Gastroesophageal sphincter (tissue), 4 donors: Measurements from ENCODE around the gene SLC13A4. TPM values are rescaled to one million over a fixed set of nuclear protein-coding genes. Genes with fewer than 3 reads are reported as not detected.
A peak's percentile ranks its signal among the peaks of the same experiment; 100 is the strongest.

Experiments used
- ATAC-seq: fragments of 150-250 bp; one replicate; pipeline ENCODE4 v1.9.1; 2016; ENCODE audit warnings: mild to moderate bottlenecking, moderate library complexity
- H3K27ac ChIP-seq, 4 donors: fragments of 200-600 bp; sonication (generic) in 3 of 4; 1 replicate in 3 of 4; 2 replicates in 1 of 4; pipeline ENCODE4 v1.5.1; 2016 to 2019
- H3K27me3 ChIP-seq: fragments of 200-600 bp; sonication (generic); one replicate; pipeline ENCODE4 v1.5.1; 2019
- H3K36me3 ChIP-seq, 2 donors: fragments of 200-600 bp; sonication (generic); one replicate each; pipeline ENCODE4 v1.5.1; 2019; ENCODE audit warnings: control low read depth in 1 of 2
- H3K4me1 ChIP-seq, 3 donors: fragments of 200-600 bp; sonication (generic); 1 replicate in 2 of 3; 2 replicates in 1 of 3; pipeline ENCODE4 v1.5.1; 2016 to 2019; ENCODE audit warnings: control low read depth in 2 of 3
- H3K4me3 ChIP-seq, 2 donors: fragments of 200-600 bp; sonication (generic); one replicate each; pipeline ENCODE4 v1.5.1; 2019; ENCODE audit warnings: mild to moderate bottlenecking in 1 of 2, moderate library complexity in 1 of 2
- H3K9me3 ChIP-seq, 3 donors: fragments of 200-600 bp; sonication (generic); one replicate each; pipeline ENCODE4 v1.5.1; 2017 to 2019; ENCODE audit warnings: control low read depth in 2 of 3
- EP300 ChIP-seq: sonication (generic); formaldehyde crosslinking; IDR thresholded peaks from one replicate; pipeline ENCODE4 v1.6.1; 2017; ENCODE audit warnings: antibody characterized with exemption, mild to moderate bottlenecking
- POLR2A ChIP-seq, 2 donors: fragments of 450-650 bp; IDR thresholded peaks; one replicate each; pipeline ENCODE4 v1.6.1; 2017; ENCODE audit warnings: antibody characterized with exemption in 2 of 2, mild to moderate bottlenecking in 2 of 2, moderate library complexity in 1 of 2
- POLR2AphosphoS5 ChIP-seq: sonication (generic); formaldehyde crosslinking; IDR thresholded peaks from one replicate; pipeline ENCODE4 v1.6.1; 2017; ENCODE audit warnings: antibody characterized with exemption
- WGBS, 2 donors: methylation state at CpG; one replicate each; pipeline ENCODE4 v1.1.5; 2018; ENCODE audit warnings: low coverage in 1 of 2; 5-methylcytosine and 5-hydroxymethylcytosine counted together
- total RNA-seq, 4 donors: library from RNA; depleted of rRNA; stranded (reverse); fragments of >200 nt; gene quantifications; one replicate each; pipeline ENCODE4 v1.1.0, GENCODE V29; 2016
- TF ChIP-seq, protein P1 (sequence below), 4 experiments: fragments of 200-600 bp in 2 of 4; fragments of 450-650 bp in 2 of 4; sonication (generic) in 1 of 4; IDR thresholded peaks; one replicate each; pipeline ENCODE4 v1.5.1; 2017 to 2019; ENCODE audit warnings: antibody characterized with exemption in 4 of 4, mild to moderate bottlenecking in 2 of 4, moderate library complexity in 2 of 4

The SLC13A4 gene
- total RNA-seq, 4 donors from 2014 or later, result 0.27 to 1.7 TPM; not detected in 2

DNA sequence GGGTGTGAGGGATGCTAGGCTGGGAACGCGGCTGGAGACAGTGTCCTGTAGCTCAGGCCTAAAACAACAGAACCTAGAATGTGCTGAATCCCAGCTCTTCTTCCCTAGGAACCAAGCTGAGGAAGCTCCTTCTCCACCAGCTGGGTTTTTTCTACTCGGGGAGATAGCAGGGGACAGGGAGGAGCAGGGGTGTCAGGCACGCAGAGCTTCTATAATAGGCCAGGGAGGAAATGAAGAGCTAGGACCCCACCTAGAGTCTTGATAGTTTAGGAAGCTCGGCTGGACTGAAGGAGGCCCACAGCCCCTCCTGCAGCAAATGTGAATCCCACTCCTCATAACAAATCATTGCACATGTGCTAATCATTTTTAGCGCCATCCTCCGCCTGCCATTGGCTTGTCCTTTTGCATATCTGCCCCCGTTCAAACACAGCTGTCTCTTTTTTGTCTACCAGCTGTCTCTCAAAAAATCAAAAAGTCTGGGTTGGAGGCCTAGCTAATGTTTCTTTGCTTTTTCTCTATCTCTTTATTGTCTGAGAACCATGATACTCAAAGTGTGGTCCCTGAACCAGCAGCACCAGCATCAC, 44.7 kb upstream of the SLC13A4 start:
- Histone ChIP-seq H3K27ac (peak overlapping the region in 2 of 4 donors; percentile 7 to 10), H3K4me1 (peaks cover 0 to 8% (median 0%) of the 10 kb centered on the region in 3 donors), H3K4me3 (no peak overlapping the region), H3K27me3 (no peaks in the 10 kb centered on the region), H3K9me3 (no peaks in the 10 kb centered on the region), H3K36me3 (no peaks in the 10 kb centered on the region)
- no peak for ATAC-seq
- TF ChIP-seq, protein P1, sequence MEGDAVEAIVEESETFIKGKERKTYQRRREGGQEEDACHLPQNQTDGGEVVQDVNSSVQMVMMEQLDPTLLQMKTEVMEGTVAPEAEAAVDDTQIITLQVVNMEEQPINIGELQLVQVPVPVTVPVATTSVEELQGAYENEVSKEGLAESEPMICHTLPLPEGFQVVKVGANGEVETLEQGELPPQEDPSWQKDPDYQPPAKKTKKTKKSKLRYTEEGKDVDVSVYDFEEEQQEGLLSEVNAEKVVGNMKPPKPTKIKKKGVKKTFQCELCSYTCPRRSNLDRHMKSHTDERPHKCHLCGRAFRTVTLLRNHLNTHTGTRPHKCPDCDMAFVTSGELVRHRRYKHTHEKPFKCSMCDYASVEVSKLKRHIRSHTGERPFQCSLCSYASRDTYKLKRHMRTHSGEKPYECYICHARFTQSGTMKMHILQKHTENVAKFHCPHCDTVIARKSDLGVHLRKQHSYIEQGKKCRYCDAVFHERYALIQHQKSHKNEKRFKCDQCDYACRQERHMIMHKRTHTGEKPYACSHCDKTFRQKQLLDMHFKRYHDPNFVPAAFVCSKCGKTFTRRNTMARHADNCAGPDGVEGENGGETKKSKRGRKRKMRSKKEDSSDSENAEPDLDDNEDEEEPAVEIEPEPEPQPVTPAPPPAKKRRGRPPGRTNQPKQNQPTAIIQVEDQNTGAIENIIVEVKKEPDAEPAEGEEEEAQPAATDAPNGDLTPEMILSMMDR (IDR thresholded peaks at IDR 0.05), result no peak
- TF ChIP-seq POLR2A (IDR thresholded peaks at IDR 0.05) (no peak), EP300 (no peak), POLR2AphosphoS5 (no peak)
- 57 to 78% methylated on average over 5 to 7 of the region's 8 CpGs for WGBS, 2 donors

DNA sequence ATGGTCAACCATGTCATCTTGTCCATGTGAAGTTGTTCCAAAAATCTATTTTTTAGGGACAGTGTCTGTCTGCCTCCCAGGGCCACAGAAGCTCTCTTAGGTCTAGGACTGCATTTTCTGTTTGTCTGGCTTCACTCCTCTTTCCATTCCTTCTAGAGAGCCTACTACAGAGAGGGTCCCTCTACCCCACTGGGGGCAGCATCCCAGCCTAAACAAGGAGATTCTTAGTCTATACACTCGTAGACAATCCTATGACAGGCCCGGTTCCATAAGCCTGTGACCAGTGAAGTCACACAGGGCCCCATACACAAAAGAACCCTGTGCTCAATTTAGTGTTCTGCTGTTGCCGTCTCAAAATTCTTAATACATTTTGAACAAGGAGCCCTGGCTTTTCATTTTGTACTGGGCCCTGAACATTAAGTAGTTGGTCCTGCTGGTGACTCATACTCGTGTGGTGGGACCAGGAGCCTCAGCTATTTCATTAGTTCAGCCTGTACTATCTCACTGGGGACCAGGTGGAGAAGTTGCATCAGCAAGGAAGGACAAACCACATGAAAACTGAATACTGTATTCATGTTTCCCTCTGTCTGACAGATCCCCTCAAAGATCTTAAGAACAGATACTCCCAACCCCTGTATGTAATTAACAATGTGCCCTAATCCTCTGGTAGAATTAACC, 44.1 kb upstream of the SLC13A4 start:
- ATAC-seq, result peak; percentile 71

DNA sequence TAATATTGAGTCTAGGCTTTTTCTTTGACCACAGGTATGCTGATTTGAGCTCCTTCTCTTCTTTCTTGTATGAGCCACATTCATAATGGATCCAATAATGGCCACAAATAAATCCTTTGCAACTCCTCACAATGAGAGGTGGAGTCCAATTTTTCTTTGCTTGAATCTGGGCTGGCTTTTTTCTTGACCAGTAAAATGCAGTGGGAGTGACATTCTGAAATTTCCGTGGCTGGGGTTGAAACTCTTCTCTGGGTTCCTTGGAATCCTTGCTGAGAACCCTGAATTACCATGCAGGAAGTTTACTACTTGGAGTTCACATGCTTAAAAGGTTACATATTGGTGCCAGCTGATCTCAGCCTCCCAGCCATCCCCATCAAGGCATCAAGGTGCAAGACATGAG, 43.1 kb upstream of the SLC13A4 start:
- Histone ChIP-seq H3K9me3 (no peaks in the 10 kb centered on the region), H3K27me3 (peaks cover 7% of the 10 kb centered on the region), H3K27ac (no peak overlapping the region), H3K4me3 (no peak overlapping the region), H3K36me3 (no peaks in the 10 kb centered on the region), H3K4me1 (peaks cover 0 to 8% (median 0%) of the 10 kb centered on the region in 3 donors)
- WGBS, 2 donors, result 100% methylated on average over 1 of the region's 1 CpG; no CpG with 5 or more reads in 1 of the 2 donors
- no peak for ATAC-seq
- no peak for TF ChIP-seq POLR2AphosphoS5
- no peak for TF ChIP-seq POLR2A (IDR thresholded peaks at IDR 0.05)
- TF ChIP-seq, protein P1 (IDR thresholded peaks at IDR 0.05), result no peak
- no peak for TF ChIP-seq EP300

More for the DNA sequence above, 44.1 kb upstream of the SLC13A4 start:
- H3K27me3 ChIP-seq, result peaks cover 3% of the 10 kb centered on the region
- no peaks in the 10 kb centered on the region for H3K9me3 ChIP-seq
- peak overlapping the region in 2 of 4 donors; percentile 10 to 21 for H3K27ac ChIP-seq
- H3K4me3 ChIP-seq, result no peak overlapping the region
- WGBS, 2 donors, result 69 to 100% methylated on average over 2 of the region's 4 CpGs
- TF ChIP-seq POLR2AphosphoS5 (no peak), POLR2A (IDR thresholded peaks at IDR 0.05) (no peak), EP300 (no peak)
- TF ChIP-seq, protein P1 (IDR thresholded peaks at IDR 0.05), result no peak
- H3K36me3 ChIP-seq, result no peaks in the 10 kb centered on the region
- H3K4me1 ChIP-seq, result peaks cover 0 to 8% (median 0%) of the 10 kb centered on the region in 3 donors

DNA sequence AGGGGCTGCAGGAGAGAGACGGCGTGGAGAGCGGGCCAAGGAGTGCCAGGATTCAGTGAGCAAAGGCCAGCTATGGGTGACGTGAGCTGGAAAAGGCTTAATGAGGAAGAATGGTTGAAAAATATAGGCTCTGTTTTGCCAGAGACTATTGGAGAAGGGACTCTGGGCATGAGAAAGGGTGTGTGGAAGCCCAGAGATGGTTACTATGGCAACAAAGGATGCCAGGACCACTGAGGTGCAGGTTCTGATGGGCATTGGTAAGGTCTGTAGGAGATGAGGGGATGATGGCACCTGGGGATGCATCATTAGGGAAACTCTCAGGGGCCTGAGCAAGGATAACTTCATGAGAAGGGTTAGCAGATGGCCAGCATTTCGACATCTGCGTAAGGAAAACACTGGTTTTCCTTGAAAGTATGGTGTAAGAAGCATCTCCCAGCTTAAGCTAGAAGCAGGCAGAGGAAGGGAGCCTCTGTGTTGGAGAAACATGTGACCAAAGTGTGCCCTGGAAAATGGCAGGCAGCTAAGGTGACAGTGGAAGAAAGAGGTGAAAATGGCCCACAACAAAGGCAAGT, 42.2 kb upstream of the SLC13A4 start:
- no peak for ATAC-seq
- Histone ChIP-seq H3K4me1 (peaks cover 0 to 8% (median 0%) of the 10 kb centered on the region in 3 donors), H3K9me3 (no peaks in the 10 kb centered on the region), H3K36me3 (no peaks in the 10 kb centered on the region), H3K4me3 (no peak overlapping the region), H3K27me3 (peaks cover 7% of the 10 kb centered on the region), H3K27ac (no peak overlapping the region)
- TF ChIP-seq EP300 (no peak), POLR2AphosphoS5 (no peak), POLR2A (IDR thresholded peaks at IDR 0.05) (no peak)
- TF ChIP-seq, protein P1 (IDR thresholded peaks at IDR 0.05), result no peak
- 90 to 93% methylated on average over 2 to 6 of the region's 6 CpGs for WGBS, 2 donors
